ENCODE measurements around the gene SLC16A9. TPM values are rescaled to one million over a fixed set of nuclear protein-coding genes. Genes with fewer than 3 reads are reported as not detected.

SLC16A9 gene
- total RNA-seq, 1 donor from 2014 or later, result 1.2 TPM

GRCh38 chr10:59617996-59618395 is 91.7 kb downstream of the SLC16A9 start:
- intact Hi-C loops (cut with micrococcal nuclease), result no loop called here
- peaks cover 3% of the 10 kb centered on the region for H3K27me3 Mint-ChIP-seq
- TF ChIP-seq CTCF (IDR thresholded peaks at IDR 0.05), result no peak
- DNase-seq (no peak), ATAC-seq (ENCODE audit: low read depth) (no peak)
- ChIA-PET CTCF (no interaction called here), POLR2A (no interaction called here)
- no peak overlapping the region for H3K27ac Mint-ChIP-seq
- H3K4me1 Mint-ChIP-seq, result no peaks in the 10 kb centered on the region
- H3K9me3 Mint-ChIP-seq, result no peaks in the 10 kb centered on the region
- no peaks in the 10 kb centered on the region for H3K36me3 Mint-ChIP-seq (ENCODE audit: low read depth)
- H3K4me3 Mint-ChIP-seq, result no peak overlapping the region

GRCh38 chr10:59611048-59611447 is 98.6 kb downstream of the SLC16A9 start:
- DNase-seq (no peak), ATAC-seq (ENCODE audit: low read depth) (no peak)
- POLR2A ChIA-PET, result no interaction called here
- Mint-ChIP-seq H3K27me3 (peaks cover 2% of the 10 kb centered on the region), H3K4me3 (no peak overlapping the region), H3K36me3 (ENCODE audit: low read depth) (no peaks in the 10 kb centered on the region), H3K9me3 (no peaks in the 10 kb centered on the region), H3K27ac (no peak overlapping the region), H3K4me1 (no peaks in the 10 kb centered on the region)
- TF ChIP-seq CTCF (IDR thresholded peaks at IDR 0.05), result no peak
- CTCF ChIA-PET, result interaction anchor here (1.7 kb wide), 1 partner anchor 12 kb away, joined by 5 read pairs; no protein-coding TSS in a partner anchor
- intact Hi-C loops (cut with micrococcal nuclease), result no loop called here

GRCh38 chr10:59607970-59608369 is 101.7 kb downstream of the SLC16A9 start:
- no peak for TF ChIP-seq CTCF (IDR thresholded peaks at IDR 0.05)
- Mint-ChIP-seq H3K27ac (no peak overlapping the region), H3K9me3 (no peaks in the 10 kb centered on the region), H3K4me3 (no peak overlapping the region), H3K36me3 (ENCODE audit: low read depth) (no peaks in the 10 kb centered on the region), H3K27me3 (peaks cover 5% of the 10 kb centered on the region), H3K4me1 (no peaks in the 10 kb centered on the region)
- intact Hi-C loops (cut with micrococcal nuclease), result no loop called here
- ATAC-seq (ENCODE audit: low read depth) (no peak), DNase-seq (no peak)
- ChIA-PET POLR2A (no interaction called here), CTCF (no interaction called here)

GRCh38 chr10:59606551-59606961 is 103.1 kb downstream of the SLC16A9 start:
- ChIA-PET CTCF (no interaction called here), POLR2A (no interaction called here)
- ATAC-seq (ENCODE audit: low read depth) (no peak), DNase-seq (no peak)
- intact Hi-C loops (cut with micrococcal nuclease), result no loop called here
- no peak for TF ChIP-seq CTCF (IDR thresholded peaks at IDR 0.05)
- Mint-ChIP-seq H3K4me3 (no peak overlapping the region), H3K9me3 (no peaks in the 10 kb centered on the region), H3K36me3 (ENCODE audit: low read depth) (no peaks in the 10 kb centered on the region), H3K4me1 (no peaks in the 10 kb centered on the region), H3K27me3 (peaks cover 4% of the 10 kb centered on the region), H3K27ac (no peak overlapping the region)

- ChIA-PET CTCF (no interaction called here), POLR2A (no interaction called here)
- Mint-ChIP-seq H3K27me3 (peaks cover 7% of the 10 kb centered on the region), H3K9me3 (no peaks in the 10 kb centered on the region), H3K4me1 (no peaks in the 10 kb centered on the region), H3K4me3 (no peak overlapping the region), H3K36me3 (ENCODE audit: low read depth) (no peaks in the 10 kb centered on the region), H3K27ac (no peak overlapping the region)
- DNase-seq (no peak), ATAC-seq (ENCODE audit: low read depth) (no peak)
- intact Hi-C loops (cut with micrococcal nuclease), result no loop called here
- no peak for TF ChIP-seq CTCF (IDR thresholded peaks at IDR 0.05)
Measured at GRCh38 chr10:59601985-59602384, 107.7 kb downstream of the SLC16A9 start.

Other genes with a start within 250 kb of the SLC16A9 start
- not detected in 2 replicates for gene MRLN, start 43.6 kb upstream of the SLC16A9 start, total RNA-seq
- 27.9 and 32.2 TPM in 2 replicates for gene CCDC6, start 196.7 kb upstream of the SLC16A9 start, total RNA-seq

Data from activated B cell treated with CpG ODN at 0.5 μM for 24 hours (primary cell).